Retina (tissue), 1 donor: ENCODE results near the gene ZSCAN4.

Experiments
- DNase-seq: peaks from one replicate; pipeline ENCODE4 v3.0.0-alpha.2; 2016

The ZSCAN4 gene

DNA sequence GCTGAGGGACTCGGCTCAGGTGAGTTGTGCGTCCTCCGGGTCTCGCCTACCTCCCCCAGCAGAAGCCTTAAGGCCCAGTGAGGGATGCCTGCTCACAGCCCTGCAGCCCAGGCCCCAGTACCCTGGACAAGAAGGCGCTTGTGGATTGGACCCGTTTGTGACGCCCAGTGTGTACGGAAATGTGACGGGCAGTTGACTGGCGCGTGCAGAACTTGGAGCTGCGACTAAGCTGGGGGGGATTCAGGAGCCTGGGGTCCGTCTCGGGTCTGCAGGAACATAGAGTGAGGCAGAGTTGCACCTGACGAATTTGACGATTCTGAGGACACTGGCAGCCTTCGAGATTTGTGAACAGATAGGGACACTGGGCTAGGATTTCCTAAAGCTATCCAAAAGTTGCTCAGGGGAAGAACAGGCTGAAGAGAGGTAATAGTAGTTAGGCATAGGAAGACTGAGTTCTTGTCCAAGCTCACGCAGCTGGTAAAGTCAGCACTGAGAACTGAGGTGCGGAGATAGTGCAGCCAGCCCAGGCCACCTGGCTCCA, 13.6 kb downstream of the ZSCAN4 start:
- no peak for DNase-seq

- DNase-seq = no peak
Observed at GRCh38 chr19:57686727-57687126, 18.0 kb downstream of the ZSCAN4 start.

GRCh38 chr19:57687363-57688010, 18.8 kb downstream of the ZSCAN4 start:
- DNase-seq = no peak

- DNase-seq = no peak
Observed at GRCh38 chr19:57688011-57688763, 19.5 kb downstream of the ZSCAN4 start.

DNA sequence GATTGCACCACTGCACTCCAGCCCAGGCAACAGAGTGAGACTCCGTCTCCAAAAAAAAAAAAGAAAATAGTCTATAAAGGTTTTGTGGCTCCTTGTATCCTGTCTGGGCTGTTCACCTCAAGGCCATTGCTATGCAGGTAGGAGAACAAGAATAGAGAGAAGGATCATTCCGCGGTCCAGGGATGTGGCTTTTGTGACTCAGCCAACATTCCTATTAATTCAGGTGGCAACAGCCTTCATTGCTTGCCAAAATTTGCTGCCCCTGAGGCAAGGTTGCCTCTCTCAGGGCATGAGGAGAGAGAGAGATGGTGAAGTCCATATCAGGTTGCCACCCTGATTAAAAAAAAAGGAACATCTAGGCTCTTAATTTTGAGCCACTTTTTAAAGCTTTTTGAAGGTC, 21.0 kb downstream of the ZSCAN4 start:
- DNase-seq = no peak

DNA sequence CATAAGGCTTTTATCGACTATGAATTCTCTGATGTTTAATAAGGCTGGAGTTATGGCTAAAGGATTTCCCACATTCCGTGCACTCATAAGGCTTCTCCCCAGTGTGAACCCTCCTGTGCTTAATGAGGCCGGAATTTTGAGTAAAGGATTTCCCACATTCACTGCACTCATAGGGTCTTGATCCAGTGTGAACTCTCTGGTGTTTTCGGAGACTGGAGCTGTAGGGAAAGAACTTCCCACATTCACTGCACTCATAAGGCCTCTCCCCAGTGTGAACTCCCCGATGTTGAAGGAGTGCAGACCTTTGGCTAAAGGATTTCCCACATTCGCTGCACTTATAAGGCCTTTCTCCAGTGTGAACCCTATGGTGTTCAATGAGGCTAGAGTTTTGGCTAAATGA, 32.9 kb downstream of the ZSCAN4 start:
- no peak for DNase-seq

DNA sequence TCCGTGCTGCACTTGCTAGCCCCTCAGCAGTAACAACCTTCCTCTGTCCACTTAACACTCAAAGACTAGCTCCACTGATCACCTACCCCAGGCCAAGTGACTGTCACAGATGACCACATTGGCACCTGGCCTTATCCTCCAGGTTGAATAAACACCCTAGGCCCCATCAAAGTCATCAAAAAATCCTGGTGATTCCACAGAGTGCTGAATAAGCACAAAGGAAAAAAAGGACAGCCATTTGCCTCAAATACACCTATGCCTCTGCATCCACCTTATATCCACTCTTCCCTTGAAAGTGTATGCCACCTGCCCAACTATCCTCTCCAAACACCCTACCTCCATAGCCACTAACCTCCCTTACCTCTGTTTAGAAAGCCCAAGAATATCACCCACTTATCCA, 37.6 kb downstream of the ZSCAN4 start:
- no peak for DNase-seq

DNA sequence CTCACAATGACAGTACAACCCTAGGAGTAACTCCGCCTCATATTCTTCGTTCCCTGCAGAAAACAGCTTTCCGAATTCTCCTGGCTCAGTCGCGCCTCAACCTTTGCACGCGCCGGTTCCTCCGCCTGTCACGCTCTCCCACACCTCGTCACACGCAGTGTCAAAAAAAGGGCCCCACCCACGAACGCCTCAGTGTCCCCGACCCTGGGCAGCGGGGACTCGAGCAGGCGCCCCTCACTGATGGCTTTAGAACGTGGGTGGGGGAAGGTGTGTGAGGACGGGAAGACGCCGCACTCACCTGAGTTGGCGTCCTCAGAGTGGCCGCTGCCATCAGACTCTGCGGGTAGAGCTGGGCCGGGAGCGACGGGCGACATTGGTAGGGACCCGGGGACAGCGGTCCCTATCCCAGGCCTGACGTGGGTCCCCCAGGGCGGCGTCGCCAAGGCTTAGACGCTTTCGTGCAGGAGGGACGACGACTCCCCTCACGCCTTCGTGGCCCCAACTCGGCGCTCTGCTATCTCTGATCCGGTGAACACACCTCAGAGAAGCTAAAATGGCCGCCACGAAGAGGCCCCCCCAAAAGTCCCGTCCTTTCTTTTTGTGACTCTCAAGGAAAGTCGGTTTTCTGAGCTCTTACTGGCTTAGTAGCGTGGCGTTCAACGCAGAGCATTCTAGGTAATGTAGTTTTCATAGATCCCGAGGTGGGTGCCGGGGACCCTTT, 40.1 kb downstream of the ZSCAN4 start, which contains the start of gene ZNF154:
ZNF154 (minus strand) TSS at position 564 of the 721 bp plus-strand sequence; CDS start at position 331, 233 bp downstream.
- DNase-seq = peak; percentile 91

- DNase-seq = no peak
Observed at GRCh38 chr19:57709616-57710015, 40.9 kb downstream of the ZSCAN4 start.

DNA sequence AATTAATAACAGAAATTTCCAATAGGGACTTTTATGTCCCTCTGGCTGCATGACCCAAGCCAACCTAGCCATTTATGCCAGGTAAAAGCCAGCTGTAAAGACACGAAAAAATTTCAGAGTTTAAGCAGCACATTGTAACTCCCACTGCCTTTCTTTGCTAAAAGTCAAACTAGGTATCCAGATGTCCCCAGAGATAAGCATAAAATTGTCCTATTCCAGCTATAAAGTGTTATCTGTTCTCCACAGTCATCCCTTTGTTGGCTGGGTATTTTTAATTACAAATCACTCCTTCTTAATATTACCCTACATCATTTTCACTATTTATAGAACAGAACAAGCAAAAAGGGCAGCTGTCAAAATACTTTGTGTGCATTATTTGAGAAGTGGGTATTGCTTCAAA, 43.5 kb downstream of the ZSCAN4 start:
- no peak for DNase-seq

GRCh38 chr19:57719424-57719823, 50.7 kb downstream of the ZSCAN4 start:
- DNase-seq = no peak

- DNase-seq = peak; percentile 37
Observed at GRCh38 chr19:57719901-57720519, 51.3 kb downstream of the ZSCAN4 start.

- DNase-seq = no peak
Observed at GRCh38 chr19:57720878-57721277, 52.1 kb downstream of the ZSCAN4 start.
